ENCODE results near the gene PCDHGA7.
"Not testable (repeated sequence)": the region's sequence is repeated elsewhere in the genome, so short reads cannot be mapped to it uniquely, and the experiment has no call there.

The PCDHGA7 gene

DNA sequence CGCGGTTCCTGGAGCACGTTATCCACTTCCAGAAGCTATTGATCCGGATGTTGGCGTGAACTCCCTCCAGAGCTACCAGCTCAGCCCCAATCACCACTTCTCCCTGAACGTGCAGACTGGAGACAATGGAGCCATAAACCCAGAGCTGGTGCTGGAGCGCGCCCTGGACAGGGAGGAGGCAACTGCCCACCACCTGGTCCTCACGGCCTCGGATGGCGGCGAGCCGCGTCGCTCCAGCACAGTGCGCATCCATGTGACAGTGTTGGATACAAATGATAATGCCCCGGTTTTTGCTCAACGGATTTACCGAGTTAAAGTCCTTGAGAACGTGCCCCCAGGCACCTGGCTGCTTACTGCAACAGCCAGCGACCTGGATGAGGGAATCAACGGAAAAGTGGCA, 20.8 kb downstream of the PCDHGA7 start:
- peak overlapping the region; percentile 28 for H3K4me3 ChIP-seq (ENCODE audit: low read depth, low read length)
- DNase-seq (ENCODE audit: low read depth): no peak
- TF ChIP-seq, protein P1, sequence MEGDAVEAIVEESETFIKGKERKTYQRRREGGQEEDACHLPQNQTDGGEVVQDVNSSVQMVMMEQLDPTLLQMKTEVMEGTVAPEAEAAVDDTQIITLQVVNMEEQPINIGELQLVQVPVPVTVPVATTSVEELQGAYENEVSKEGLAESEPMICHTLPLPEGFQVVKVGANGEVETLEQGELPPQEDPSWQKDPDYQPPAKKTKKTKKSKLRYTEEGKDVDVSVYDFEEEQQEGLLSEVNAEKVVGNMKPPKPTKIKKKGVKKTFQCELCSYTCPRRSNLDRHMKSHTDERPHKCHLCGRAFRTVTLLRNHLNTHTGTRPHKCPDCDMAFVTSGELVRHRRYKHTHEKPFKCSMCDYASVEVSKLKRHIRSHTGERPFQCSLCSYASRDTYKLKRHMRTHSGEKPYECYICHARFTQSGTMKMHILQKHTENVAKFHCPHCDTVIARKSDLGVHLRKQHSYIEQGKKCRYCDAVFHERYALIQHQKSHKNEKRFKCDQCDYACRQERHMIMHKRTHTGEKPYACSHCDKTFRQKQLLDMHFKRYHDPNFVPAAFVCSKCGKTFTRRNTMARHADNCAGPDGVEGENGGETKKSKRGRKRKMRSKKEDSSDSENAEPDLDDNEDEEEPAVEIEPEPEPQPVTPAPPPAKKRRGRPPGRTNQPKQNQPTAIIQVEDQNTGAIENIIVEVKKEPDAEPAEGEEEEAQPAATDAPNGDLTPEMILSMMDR (IDR thresholded peaks at IDR 0.05; ENCODE audit: low read depth, low read length, missing control alignments): no peak
- in situ Hi-C loops (cut with HindIII; ENCODE audit: low sequenced_read_pairs): no loop called here

DNA sequence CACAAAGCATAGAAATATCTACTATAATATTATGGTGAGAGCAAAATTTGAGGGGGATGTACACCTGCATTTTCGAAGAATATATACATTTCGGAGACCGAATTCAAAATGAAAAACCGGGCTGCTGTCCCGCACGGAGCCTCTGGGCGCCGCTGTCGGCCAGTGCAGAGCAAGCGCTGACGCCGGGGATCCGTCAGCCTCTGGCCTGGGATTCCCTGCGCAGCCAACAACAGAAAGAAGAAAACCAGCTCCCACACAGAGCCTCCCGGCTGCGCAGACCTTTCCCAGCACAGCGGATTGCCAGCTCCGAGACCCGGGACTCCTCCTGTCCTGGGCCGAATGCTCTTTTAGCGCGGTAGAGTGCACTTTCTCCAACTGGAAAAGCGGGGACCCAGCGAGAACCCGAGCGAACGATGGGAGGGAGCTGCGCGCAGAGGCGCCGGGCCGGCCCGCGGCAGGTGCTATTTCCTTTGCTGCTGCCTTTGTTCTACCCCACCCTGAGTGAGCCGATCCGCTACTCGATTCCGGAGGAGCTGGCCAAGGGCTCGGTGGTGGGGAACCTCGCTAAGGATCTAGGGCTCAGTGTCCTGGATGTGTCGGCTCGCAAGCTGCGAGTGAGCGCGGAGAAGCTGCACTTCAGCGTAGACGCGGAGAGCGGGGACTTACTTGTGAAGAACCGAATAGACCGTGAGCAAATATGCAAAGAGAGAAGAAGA, 25.4 kb downstream of the PCDHGA7 start, which contains the start of gene PCDHGB6:
PCDHGB6 (plus strand) TSS at position 232 of the 716 bp plus-strand sequence; CDS start at position 414, 182 bp downstream.
- in situ Hi-C loops (cut with HindIII; ENCODE audit: low sequenced_read_pairs); DNase-seq (ENCODE audit: low read depth): not testable (repeated sequence)
- H3K4me3 ChIP-seq (ENCODE audit: low read depth, low read length): peak within 1 kb of the TSS; percentile 26
- TF ChIP-seq, protein P1 (IDR thresholded peaks at IDR 0.05; ENCODE audit: low read depth, low read length, missing control alignments): peak; percentile 42

DNA sequence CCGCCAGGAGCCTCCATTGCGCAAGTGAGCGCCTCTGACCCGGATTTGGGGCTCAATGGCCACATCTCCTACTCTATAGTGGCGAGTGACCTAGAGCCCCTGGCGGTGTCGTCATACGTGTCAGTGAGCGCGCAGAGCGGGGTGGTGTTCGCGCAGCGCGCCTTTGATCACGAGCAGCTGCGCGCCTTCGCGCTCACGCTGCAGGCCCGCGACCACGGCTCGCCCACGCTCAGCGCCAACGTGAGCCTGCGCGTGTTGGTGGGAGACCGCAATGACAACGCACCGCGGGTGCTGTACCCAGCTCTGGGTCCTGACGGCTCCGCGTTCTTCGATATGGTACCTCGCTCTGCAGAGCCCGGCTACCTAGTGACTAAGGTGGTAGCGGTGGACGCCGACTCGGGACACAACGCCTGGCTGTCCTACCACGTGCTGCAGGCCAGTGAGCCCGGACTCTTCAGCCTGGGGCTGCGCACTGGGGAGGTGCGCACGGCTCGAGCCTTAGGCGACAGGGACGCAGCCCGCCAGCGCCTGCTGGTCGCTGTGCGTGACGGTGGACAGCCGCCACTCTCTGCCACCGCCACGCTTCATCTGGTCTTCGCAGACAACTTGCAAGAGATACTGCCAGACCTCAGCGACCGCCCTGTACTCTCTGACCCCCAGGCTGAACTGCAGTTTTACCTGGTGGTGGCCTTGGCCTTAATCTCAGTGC, 27.2 kb downstream of the PCDHGA7 start:
- TF ChIP-seq, protein P1 (IDR thresholded peaks at IDR 0.05; ENCODE audit: low read depth, low read length, missing control alignments): no peak
- no peak for DNase-seq (ENCODE audit: low read depth)
- in situ Hi-C loops (cut with HindIII; ENCODE audit: low sequenced_read_pairs): no loop called here
- no peak overlapping the region for H3K4me3 ChIP-seq (ENCODE audit: low read depth, low read length)

DNA sequence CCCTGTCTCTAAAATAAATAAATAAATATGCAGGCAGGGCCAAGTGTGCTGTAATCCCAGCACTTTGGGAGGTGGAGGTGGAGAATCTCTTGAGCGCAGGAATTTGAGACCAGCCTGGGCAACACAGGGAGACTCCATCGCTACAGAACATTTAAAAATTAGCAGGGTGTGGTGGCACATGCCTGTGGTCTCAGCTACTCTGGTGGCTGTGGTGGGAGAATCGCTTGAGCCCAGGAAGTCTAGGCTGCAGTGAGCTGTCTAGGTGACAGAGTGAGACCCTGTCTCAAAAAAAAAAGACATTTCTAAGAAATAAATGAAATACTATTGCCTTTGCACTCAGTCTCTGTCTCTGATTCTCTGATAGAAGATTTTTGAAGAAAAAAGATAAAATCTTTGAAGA, 29.0 kb downstream of the PCDHGA7 start:
- in situ Hi-C loops (cut with HindIII; ENCODE audit: low sequenced_read_pairs): no loop called here
- no peak for DNase-seq (ENCODE audit: low read depth)
- TF ChIP-seq, protein P1 (IDR thresholded peaks at IDR 0.05; ENCODE audit: low read depth, low read length, missing control alignments): no peak
- H3K4me3 ChIP-seq (ENCODE audit: low read depth, low read length): no peak overlapping the region

GRCh38 chr5:141412854-141413539, 30.5 kb downstream of the PCDHGA7 start, which contains the start of gene PCDHGA10:
Gene PCDHGA10 (plus strand): TSS chr5:141412987. CDS start chr5:141413176, 189 bp downstream.
- peak; percentile 53 for DNase-seq (ENCODE audit: low read depth)
- in situ Hi-C loops (cut with HindIII; ENCODE audit: low sequenced_read_pairs): no loop called here
- H3K4me3 ChIP-seq (ENCODE audit: low read depth, low read length): peak within 1 kb of the TSS; percentile 49
- TF ChIP-seq, protein P1 (IDR thresholded peaks at IDR 0.05; ENCODE audit: low read depth, low read length, missing control alignments): peak; percentile 66

- in situ Hi-C loops (cut with HindIII; ENCODE audit: low sequenced_read_pairs): no loop called here
- TF ChIP-seq, protein P1 (IDR thresholded peaks at IDR 0.05; ENCODE audit: low read depth, low read length, missing control alignments): no peak
- peak overlapping the region; percentile 49 for H3K4me3 ChIP-seq (ENCODE audit: low read depth, low read length)
- DNase-seq (ENCODE audit: low read depth): no peak
These were observed 31.1 kb downstream of the PCDHGA7 start for GRCh38 chr5:141413540-141414069.

DNA sequence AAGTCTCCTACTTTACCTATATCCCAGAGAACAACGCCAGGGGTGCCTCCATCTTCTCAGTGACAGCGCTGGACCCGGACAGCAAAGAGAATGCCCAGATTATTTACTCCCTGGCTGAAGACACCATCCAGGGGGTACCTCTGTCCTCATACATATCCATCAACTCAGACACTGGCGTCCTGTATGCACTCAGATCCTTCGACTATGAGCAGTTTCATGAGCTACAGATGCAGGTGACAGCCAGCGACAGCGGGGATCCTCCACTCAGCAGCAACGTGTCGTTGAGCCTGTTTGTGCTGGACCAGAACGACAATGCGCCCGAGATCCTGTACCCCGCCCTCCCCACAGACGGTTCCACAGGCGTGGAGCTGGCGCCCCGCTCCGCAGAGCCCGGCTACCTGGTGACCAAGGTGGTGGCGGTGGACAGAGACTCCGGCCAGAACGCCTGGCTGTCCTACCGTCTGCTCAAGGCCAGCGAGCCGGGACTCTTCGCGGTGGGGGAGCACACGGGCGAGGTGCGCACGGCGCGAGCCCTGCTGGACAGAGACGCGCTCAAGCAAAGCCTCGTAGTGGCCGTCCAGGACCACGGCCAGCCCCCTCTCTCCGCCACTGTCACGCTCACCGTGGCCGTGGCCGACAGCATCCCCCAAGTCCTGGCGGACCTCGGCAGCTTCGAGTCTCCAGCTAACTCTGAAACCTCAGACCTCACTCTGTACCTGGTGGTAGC, 32.2 kb downstream of the PCDHGA7 start:
- H3K4me3 ChIP-seq (ENCODE audit: low read depth, low read length); DNase-seq (ENCODE audit: low read depth); in situ Hi-C loops (cut with HindIII; ENCODE audit: low sequenced_read_pairs): not testable (repeated sequence)

GRCh38 chr5:141415275-141415618, 32.7 kb downstream of the PCDHGA7 start:
- H3K4me3 ChIP-seq (ENCODE audit: low read depth, low read length); DNase-seq (ENCODE audit: low read depth); in situ Hi-C loops (cut with HindIII; ENCODE audit: low sequenced_read_pairs): not testable (repeated sequence)
